Stomach (tissue), 9 donors: ENCODE results near the gene WDR82. TPM values are rescaled to one million over a fixed set of nuclear protein-coding genes. Genes with fewer than 3 reads are reported as not detected.

Experiments used
- DNase-seq, 2 donors: peaks; one replicate each; pipeline versions ENCODE4 v3.0.0 to v3.0.0-alpha.2; 2013 to 2019
- H3K27ac ChIP-seq, 5 donors: fragments of 200-600 bp in 4 of 5; sonication (generic) in 4 of 5; one replicate each; pipeline ENCODE4 v1.5.1; 2013 to 2019; ENCODE audit warnings: mild to moderate bottlenecking in 1 of 5, moderate library complexity in 1 of 5
- H3K27me3 ChIP-seq, 3 donors: fragments of 200-600 bp; sonication (generic); one replicate each; pipeline ENCODE4 v1.5.1; 2017 to 2019; ENCODE audit warnings: mixed run types in 1 of 3
- H3K36me3 ChIP-seq, 4 donors: fragments of 200-600 bp; sonication (generic); 1 replicate in 3 of 4; 2 replicates in 1 of 4; pipeline ENCODE4 v1.5.1; 2016 to 2019
- H3K4me1 ChIP-seq, 4 donors: fragments of 200-600 bp; sonication (generic); one replicate each; pipeline ENCODE4 v1.5.1; 2016 to 2019
- H3K4me3 ChIP-seq, 4 donors: fragments of 200-600 bp; sonication (generic) in 3 of 4; one replicate each; pipeline ENCODE4 v1.5.1; 2016 to 2019; ENCODE audit warnings: mild to moderate bottlenecking in 1 of 4
- H3K9me3 ChIP-seq, 4 donors: fragments of 200-600 bp; sonication (generic); one replicate each; pipeline ENCODE4 v1.5.1; 2016 to 2019
- CTCF ChIP-seq, 7 experiments: fragments of 450-650 bp in 4 of 7; fragments of 200-600 bp in 3 of 7; sonication (generic) in 3 of 7; IDR thresholded peaks; one replicate each; pipeline ENCODE4 v1.5.1; 2016 to 2019; ENCODE audit warnings: antibody characterized with exemption in 7 of 7, control low read depth in 2 of 7, mild to moderate bottlenecking in 1 of 7
- EP300 ChIP-seq: sonication (generic); formaldehyde crosslinking; IDR thresholded peaks from one replicate; pipeline ENCODE4 v1.6.1; 2017; ENCODE audit warnings: antibody characterized with exemption
- POLR2A ChIP-seq, 4 donors: fragments of 450-650 bp; IDR thresholded peaks; one replicate each; pipeline ENCODE4 v1.6.1; 2016; ENCODE audit warnings: antibody characterized with exemption in 4 of 4, control low read depth in 2 of 4, mild to moderate bottlenecking in 1 of 4, moderate library complexity in 1 of 4
- POLR2AphosphoS5 ChIP-seq, 3 donors: sonication (generic); formaldehyde crosslinking; IDR thresholded peaks; one replicate each; pipeline ENCODE4 v1.6.1; 2016; ENCODE audit warnings: antibody characterized with exemption in 3 of 3
- WGBS, 5 donors: extraction: QIAGEN DNeasy Blood & Tissue Kit in 3 of 5; methylation state at CpG; one replicate each; pipeline versions ENCODE4 v1.1.5 to v1.1.7; 2013 to 2018; 5-methylcytosine and 5-hydroxymethylcytosine counted together
- intact Hi-C: fragments of 100-400 bp; cut with DNase I; formaldehyde crosslinking; loops from one replicate; pipeline ENCODE4 v1.15.1; 2023; ENCODE audit warnings: low total_unique reads
- polyA plus RNA-seq, 3 donors: library from polyadenylated mRNA; stranded (reverse); fragments of 200-250 nt; gene quantifications; one replicate each; pipeline ENCODE4 v1.2.3, GENCODE V29; 2013
- total RNA-seq, 5 donors: library from RNA; depleted of rRNA; stranded (reverse); fragments of >200 nt; gene quantifications; one replicate each; pipeline versions ENCODE4 v1.1.0 to v1.2.3, GENCODE V29; 2014 to 2016
- donor health status: healthy with polysubstance abuse.
- donor health status: Bipolar disorder and iron deficiency.
- donor health status: healthy.

The WDR82 gene
- total and polyA plus RNA-seq, 8 donors = 8.2 to 64.8 (median 29.2) TPM

- Histone ChIP-seq H3K27me3 (peaks cover 0 to 6% (median 0%) of the 10 kb centered on the region in 3 donors), H3K9me3 (no peaks in the 10 kb centered on the region), H3K4me3 (no peak overlapping the region), H3K36me3 (peaks cover 0 to 19% (median 11%) of the 10 kb centered on the region in 4 donors), H3K27ac (no peak overlapping the region), H3K4me1 (peaks cover 11 to 31% (median 25%) of the 10 kb centered on the region in 4 donors)
- 16 to 37% (median 24%) methylated on average over 11 to 17 of the region's 17 CpGs for WGBS, 5 donors
- DNase-seq = peak in 1 of 2 donors; percentile 84
- TF ChIP-seq CTCF (IDR thresholded peaks at IDR 0.05) = no peak
- TF ChIP-seq POLR2A (IDR thresholded peaks at IDR 0.05) = no peak
- TF ChIP-seq POLR2AphosphoS5 (IDR thresholded peaks at IDR 0.05) = no peak
- no peak for TF ChIP-seq EP300
- intact Hi-C loops = no loop called here
These were observed 20.0 kb upstream of the WDR82 start for GRCh38 chr3:52298149-52299098.

- TF ChIP-seq POLR2A (IDR thresholded peaks at IDR 0.05) (no peak), EP300 (no peak), CTCF (IDR thresholded peaks at IDR 0.05) (no peak), POLR2AphosphoS5 (IDR thresholded peaks at IDR 0.05) (no peak)
- Histone ChIP-seq H3K4me1 (peaks cover 11 to 31% (median 25%) of the 10 kb centered on the region in 4 donors), H3K9me3 (no peaks in the 10 kb centered on the region), H3K27me3 (peaks cover 0 to 6% (median 0%) of the 10 kb centered on the region in 3 donors), H3K36me3 (peaks cover 6 to 29% (median 21%) of the 10 kb centered on the region in 4 donors), H3K4me3 (no peak overlapping the region), H3K27ac (no peak overlapping the region)
- no peak for DNase-seq
- intact Hi-C loops = no loop called here
- 63 to 72% (median 67%) methylated on average over 6 to 11 of the region's 11 CpGs for WGBS, 5 donors
These were observed 19.0 kb upstream of the WDR82 start for GRCh38 chr3:52297242-52298148.

DNA sequence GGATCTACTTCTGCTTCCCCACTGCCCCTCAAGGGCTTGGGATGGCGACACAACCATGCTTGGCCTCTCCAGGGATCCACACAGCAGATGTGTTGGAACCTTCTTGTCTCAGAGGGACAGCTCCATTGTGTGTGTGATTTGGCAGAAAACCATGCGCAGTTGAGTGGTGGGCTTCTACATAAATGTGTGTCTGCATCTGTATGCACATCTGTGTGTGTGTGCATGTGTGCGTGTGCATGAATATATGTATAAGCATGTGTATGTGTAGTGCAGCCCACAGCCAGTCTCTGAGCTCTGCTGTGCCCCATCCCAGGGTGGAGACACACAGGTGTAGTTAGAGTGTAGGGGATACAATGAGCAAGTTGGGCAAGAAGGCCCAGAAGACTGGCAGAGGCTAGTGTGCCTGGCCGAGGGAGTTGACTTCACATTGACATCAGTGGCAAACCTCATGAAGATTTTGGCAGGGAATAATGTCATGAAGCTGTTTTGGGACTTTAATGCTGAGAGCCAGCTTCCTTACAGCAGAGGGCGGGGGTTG lies 17.3 kb upstream of the WDR82 start:
- Histone ChIP-seq H3K27me3 (peaks cover 0 to 6% (median 0%) of the 10 kb centered on the region in 3 donors), H3K4me3 (no peak overlapping the region), H3K27ac (no peak overlapping the region), H3K36me3 (peaks cover 9 to 46% (median 38%) of the 10 kb centered on the region in 4 donors), H3K4me1 (peaks cover 11 to 44% (median 37%) of the 10 kb centered on the region in 4 donors), H3K9me3 (no peaks in the 10 kb centered on the region)
- DNase-seq = no peak
- 90 to 97% (median 93%) methylated on average over 5 of the region's 5 CpGs for WGBS, 5 donors
- TF ChIP-seq CTCF (IDR thresholded peaks at IDR 0.05) = no peak
- TF ChIP-seq POLR2AphosphoS5 (IDR thresholded peaks at IDR 0.05) = no peak
- no peak for TF ChIP-seq EP300
- no peak for TF ChIP-seq POLR2A (IDR thresholded peaks at IDR 0.05)
- intact Hi-C loops = no loop called here
